Right atrium auricular region (tissue), 2 donors: ENCODE measurements around the gene PFKFB1. TPM values are rescaled to one million over a fixed set of nuclear protein-coding genes. Genes with fewer than 3 reads are reported as not detected.

Experiments
- DNase-seq: peaks from one replicate; pipeline ENCODE4 v3.0.0-alpha.2; 2019; ENCODE audit warnings: low spot score
- H3K27ac ChIP-seq, 2 donors: fragments of 200-600 bp; sonication (generic); 1 replicate in 1 of 2; 2 replicates in 1 of 2; pipeline ENCODE4 v1.5.1; 2016 to 2019
- H3K27me3 ChIP-seq, 2 donors: fragments of 200-600 bp; sonication (generic); one replicate each; pipeline versions ENCODE4 v1.5.1 to v1.6.0; 2017 to 2019
- H3K36me3 ChIP-seq: fragments of 200-600 bp; sonication (generic); one replicate; pipeline ENCODE4 v1.5.1; 2016
- H3K4me1 ChIP-seq, 2 donors: fragments of 200-600 bp; sonication (generic); one replicate each; pipeline versions ENCODE4 v1.5.1 to v1.6.0; 2017 to 2019
- H3K4me3 ChIP-seq, 2 donors: fragments of 200-600 bp; sonication (generic); 1 replicate in 1 of 2; 2 replicates in 1 of 2; pipeline ENCODE4 v1.5.1; 2017 to 2019; ENCODE audit warnings: mild to moderate bottlenecking in 1 of 2, moderate library complexity in 1 of 2
- H3K9me3 ChIP-seq, 2 donors: fragments of 200-600 bp; sonication (generic); one replicate each; pipeline ENCODE4 v1.5.1; 2019
- total RNA-seq, 2 donors: library from RNA; depleted of rRNA; stranded (reverse); fragments of >200 nt; gene quantifications; one replicate each; pipeline ENCODE4 v1.1.0, GENCODE V29; 2016
- TF ChIP-seq, protein P1 (sequence below), 2 donors: fragments of 200-600 bp; sonication (generic); IDR thresholded peaks; one replicate each; pipeline ENCODE4 v1.5.1; 2019; ENCODE audit warnings: antibody characterized with exemption in 2 of 2

Gene PFKFB1
- total RNA-seq, 2 donors from 2014 or later: not detected

DNA sequence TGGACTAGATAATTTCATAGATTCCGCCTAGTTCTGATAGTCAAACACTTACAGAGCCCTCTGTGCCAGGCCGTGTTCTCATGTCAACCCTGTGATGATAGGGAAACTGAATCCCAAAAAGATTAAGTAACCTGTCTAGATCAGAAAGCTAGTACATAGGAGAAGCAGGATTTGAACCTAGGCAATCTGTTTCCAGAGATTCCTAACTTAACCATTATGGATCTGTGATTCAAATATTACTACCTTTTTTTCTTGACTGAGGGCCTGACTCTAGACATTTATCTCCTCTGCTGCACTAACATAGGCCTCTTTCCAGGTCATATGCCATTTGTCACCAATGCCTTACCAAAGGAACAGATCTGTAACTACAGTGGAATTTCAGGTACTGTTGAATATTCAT is 35.3 kb upstream of the PFKFB1 start:
- H3K4me3 ChIP-seq: no peak overlapping the region
- TF ChIP-seq, protein P1, sequence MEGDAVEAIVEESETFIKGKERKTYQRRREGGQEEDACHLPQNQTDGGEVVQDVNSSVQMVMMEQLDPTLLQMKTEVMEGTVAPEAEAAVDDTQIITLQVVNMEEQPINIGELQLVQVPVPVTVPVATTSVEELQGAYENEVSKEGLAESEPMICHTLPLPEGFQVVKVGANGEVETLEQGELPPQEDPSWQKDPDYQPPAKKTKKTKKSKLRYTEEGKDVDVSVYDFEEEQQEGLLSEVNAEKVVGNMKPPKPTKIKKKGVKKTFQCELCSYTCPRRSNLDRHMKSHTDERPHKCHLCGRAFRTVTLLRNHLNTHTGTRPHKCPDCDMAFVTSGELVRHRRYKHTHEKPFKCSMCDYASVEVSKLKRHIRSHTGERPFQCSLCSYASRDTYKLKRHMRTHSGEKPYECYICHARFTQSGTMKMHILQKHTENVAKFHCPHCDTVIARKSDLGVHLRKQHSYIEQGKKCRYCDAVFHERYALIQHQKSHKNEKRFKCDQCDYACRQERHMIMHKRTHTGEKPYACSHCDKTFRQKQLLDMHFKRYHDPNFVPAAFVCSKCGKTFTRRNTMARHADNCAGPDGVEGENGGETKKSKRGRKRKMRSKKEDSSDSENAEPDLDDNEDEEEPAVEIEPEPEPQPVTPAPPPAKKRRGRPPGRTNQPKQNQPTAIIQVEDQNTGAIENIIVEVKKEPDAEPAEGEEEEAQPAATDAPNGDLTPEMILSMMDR (IDR thresholded peaks at IDR 0.05): no peak
- H3K4me1 ChIP-seq: no peaks in the 10 kb centered on the region
- H3K9me3 ChIP-seq: no peaks in the 10 kb centered on the region
- DNase-seq: no peak
- H3K36me3 ChIP-seq: no peaks in the 10 kb centered on the region
- H3K27me3 ChIP-seq: no peaks in the 10 kb centered on the region
- H3K27ac ChIP-seq: no peak overlapping the region

DNA sequence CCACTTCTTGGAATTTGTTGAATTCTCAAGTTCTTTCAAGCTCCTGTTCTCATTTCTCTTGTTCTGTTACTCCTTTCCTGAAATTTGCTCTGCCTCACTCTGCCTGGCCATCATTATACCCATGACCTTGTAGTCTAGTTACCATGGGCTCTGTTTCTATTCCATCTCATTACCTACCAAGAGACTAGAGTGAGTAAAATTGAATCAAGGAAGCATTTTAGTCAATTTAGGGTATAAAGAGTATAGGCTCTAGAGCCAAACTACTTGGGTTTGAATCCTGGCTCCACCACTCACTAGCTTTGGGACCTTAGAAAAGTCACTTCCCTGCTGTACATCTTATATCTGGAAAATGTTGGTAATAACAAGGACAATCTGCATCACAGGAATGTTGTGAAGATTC is 34.6 kb upstream of the PFKFB1 start:
- Histone ChIP-seq H3K9me3 (no peaks in the 10 kb centered on the region), H3K4me1 (no peaks in the 10 kb centered on the region), H3K27ac (no peak overlapping the region), H3K27me3 (no peaks in the 10 kb centered on the region), H3K36me3 (no peaks in the 10 kb centered on the region), H3K4me3 (no peak overlapping the region)
- no peak for DNase-seq
- TF ChIP-seq, protein P1 (IDR thresholded peaks at IDR 0.05): no peak

DNA sequence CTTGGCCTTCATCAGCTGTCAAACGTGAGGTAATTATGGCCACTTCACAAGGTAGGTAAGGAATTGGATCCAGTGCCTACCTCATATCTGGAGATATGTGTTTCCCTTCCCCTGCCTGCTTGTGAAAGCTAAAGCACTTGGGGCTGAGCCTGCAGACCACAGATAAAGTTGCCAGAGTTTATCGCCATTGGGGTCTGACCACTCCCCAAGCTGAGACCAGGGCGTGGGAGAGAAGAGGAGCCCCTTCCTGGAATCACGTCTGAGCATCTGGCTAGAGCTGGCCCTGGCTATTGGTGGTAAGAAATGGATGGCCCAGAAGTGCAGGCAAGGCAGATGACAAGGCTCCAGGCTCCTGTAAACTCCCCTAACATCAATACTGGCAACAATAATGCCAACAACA is 34.1 kb upstream of the PFKFB1 start:
- Histone ChIP-seq H3K4me3 (no peak overlapping the region), H3K4me1 (no peaks in the 10 kb centered on the region), H3K36me3 (no peaks in the 10 kb centered on the region), H3K27ac (no peak overlapping the region), H3K27me3 (no peaks in the 10 kb centered on the region), H3K9me3 (no peaks in the 10 kb centered on the region)
- TF ChIP-seq, protein P1 (IDR thresholded peaks at IDR 0.05): no peak
- DNase-seq: no peak

DNA sequence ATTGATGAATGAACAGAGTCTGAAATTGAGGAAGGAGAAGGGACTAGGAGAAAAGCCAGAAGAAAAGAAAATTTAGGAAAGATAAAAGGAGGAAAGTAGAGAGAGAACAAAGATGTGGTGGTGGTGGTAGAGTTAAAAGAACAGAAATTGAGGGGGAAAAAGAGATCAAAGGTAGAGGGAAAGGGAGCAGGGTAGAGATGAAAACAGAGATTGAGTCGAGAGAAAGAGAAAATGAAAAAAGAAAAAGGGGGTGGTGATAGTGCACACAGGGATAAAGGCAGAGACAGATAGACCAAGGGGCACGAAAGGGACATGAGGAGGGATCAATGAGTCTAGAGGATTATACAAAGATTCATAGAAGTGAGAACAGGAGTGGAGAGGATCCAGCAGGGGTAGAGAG is 32.9 kb upstream of the PFKFB1 start:
- Histone ChIP-seq H3K9me3 (no peaks in the 10 kb centered on the region), H3K27ac (no peak overlapping the region), H3K4me1 (no peaks in the 10 kb centered on the region), H3K27me3 (no peaks in the 10 kb centered on the region), H3K36me3 (no peaks in the 10 kb centered on the region), H3K4me3 (no peak overlapping the region)
- TF ChIP-seq, protein P1 (IDR thresholded peaks at IDR 0.05): no peak
- DNase-seq: no peak

DNA sequence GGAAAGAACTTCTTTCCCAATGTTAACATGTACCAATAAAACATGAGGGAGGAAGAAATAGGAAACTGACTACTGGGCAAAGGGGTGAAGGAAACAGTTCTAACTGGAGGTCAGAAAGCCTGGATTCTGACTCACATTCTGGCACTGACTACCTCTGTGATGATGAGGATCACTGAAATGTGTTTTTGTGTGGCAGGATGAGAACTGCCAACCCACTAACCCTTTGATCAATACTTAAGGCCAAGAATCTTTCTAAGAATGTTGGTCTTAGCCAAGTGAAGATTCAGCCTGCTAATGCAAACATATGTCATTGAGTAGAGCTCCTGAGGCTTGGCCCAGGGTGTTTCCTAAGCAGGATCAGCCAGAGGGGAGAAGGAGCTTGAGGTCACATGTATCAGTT is 32.2 kb upstream of the PFKFB1 start:
- Histone ChIP-seq H3K9me3 (no peaks in the 10 kb centered on the region), H3K27me3 (no peaks in the 10 kb centered on the region)

DNA sequence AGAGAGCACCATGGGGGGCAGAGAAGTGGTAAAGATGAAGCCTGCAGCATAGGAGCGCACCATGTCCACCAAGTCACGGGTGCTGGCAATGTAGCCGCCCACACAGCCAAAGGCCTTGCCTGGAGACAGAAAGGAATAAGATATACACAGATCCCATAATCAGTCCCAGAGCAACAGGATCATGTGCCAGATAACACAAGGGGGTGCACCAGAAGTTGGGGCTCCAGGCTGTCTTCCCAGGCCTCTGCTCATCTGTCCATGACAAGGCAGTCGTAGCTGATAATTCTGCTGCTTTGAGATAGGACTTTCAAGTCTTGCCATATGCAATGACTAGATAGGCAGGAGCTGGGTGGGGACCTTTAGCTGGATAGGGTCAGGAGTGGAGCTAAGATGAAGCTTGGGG is 20.9 kb upstream of the PFKFB1 start:
- no peaks in the 10 kb centered on the region for H3K4me1 ChIP-seq
- no peaks in the 10 kb centered on the region for H3K27me3 ChIP-seq
- H3K27ac ChIP-seq: no peak overlapping the region
- DNase-seq: no peak
- no peaks in the 10 kb centered on the region for H3K9me3 ChIP-seq
- TF ChIP-seq, protein P1 (IDR thresholded peaks at IDR 0.05): no peak
- no peak overlapping the region for H3K4me3 ChIP-seq
- no peaks in the 10 kb centered on the region for H3K36me3 ChIP-seq

More for the DNA sequence above, 32.2 kb upstream of the PFKFB1 start:
- TF ChIP-seq, protein P1 (IDR thresholded peaks at IDR 0.05): no peak
- Histone ChIP-seq H3K27ac (no peak overlapping the region), H3K36me3 (no peaks in the 10 kb centered on the region), H3K4me3 (no peak overlapping the region), H3K4me1 (no peaks in the 10 kb centered on the region)
- DNase-seq: no peak
